ENCODE data around the gene CTDSPL2. TPM values are rescaled to one million over a fixed set of nuclear protein-coding genes. Genes with fewer than 3 reads are reported as not detected.

The CTDSPL2 gene
- total and polyA plus RNA-seq, 2 of the 4 experiments (the other 2 are of a cell fraction) = 17.3 to 47.3 TPM

DNA sequence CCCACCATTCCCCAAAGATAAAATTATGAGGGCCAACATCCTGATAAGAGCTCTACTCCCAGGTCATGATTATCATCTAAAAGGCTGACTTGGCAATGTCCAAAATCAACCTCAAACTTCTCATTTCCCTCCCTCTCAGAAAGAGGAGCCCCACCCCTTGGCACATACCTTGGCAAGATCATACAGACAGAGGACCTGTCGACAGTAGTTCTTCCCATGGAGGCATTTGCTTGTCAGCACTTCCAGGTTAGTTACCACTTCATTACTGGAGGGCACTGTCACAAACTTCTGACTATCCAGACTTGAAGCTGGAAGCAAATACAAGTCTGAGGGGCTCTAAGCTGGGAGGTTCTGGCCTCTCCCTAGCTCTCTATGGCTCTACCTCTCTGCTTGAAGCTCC, 147.3 kb downstream of the CTDSPL2 start:
- ATAC-seq (ENCODE audit: low read depth) = no peak
- H2AFZ ChIP-seq (replicated peaks; ENCODE audit: low read length, poor library complexity) = no peak overlapping the region
- H4K5ac ChIP-seq (ENCODE audit: low read depth, low read length) = no peak overlapping the region
- H3K36me3 ChIP-seq (ENCODE audit: control insufficient read depth, insufficient read depth, low read length) = peaks cover 22% of the 10 kb centered on the region
- no peak overlapping the region for H4K8ac ChIP-seq (ENCODE audit: low read depth in 2 of 2, low read length in 2 of 2)
- H2BK20ac ChIP-seq (ENCODE audit: low read depth, low read length) = no peak overlapping the region
- no peak overlapping the region for H3K18ac ChIP-seq (ENCODE audit: low read depth, low read length)
- H3K79me1 ChIP-seq (ENCODE audit: low read depth in 1 of 2, low read length in 2 of 2) = peaks cover 3 to 5% of the 10 kb centered on the region in 2 experiments; a peak in 2 of 4 replicates
- no peaks in the 10 kb centered on the region for H3K4me1 ChIP-seq (ENCODE audit: control insufficient read depth, insufficient read depth, low read length)
- in situ Hi-C loops (cut with MboI; ENCODE audit: low sequenced_read_pairs) (no loop called here), intact Hi-C loops (cut with micrococcal nuclease) (no loop called here), dilution Hi-C loops (cut with HindIII; ENCODE audit: low sequenced_read_pairs, unreplicated experiment) (no loop called here)
- H3K27me3 ChIP-seq (ENCODE audit: control insufficient read depth, insufficient read depth, low read length) = no peaks in the 10 kb centered on the region
- no peaks in the 10 kb centered on the region; the same call in 1 of the 2 replicates for H3K9me1 ChIP-seq (ENCODE audit: insufficient read depth, low read length)
- no peak for TF ChIP-seq CHD1 (IDR thresholded peaks at IDR 0.05; ENCODE audit: low read depth, low read length)
- no peak for TF ChIP-seq NFE2L2 (IDR thresholded peaks at IDR 0.05; ENCODE audit: low read depth, low read length)
- no peak for TF ChIP-seq CEBPB (IDR thresholded peaks at IDR 0.05; ENCODE audit: low read depth, low read length)
- TF ChIP-seq, protein P1, sequence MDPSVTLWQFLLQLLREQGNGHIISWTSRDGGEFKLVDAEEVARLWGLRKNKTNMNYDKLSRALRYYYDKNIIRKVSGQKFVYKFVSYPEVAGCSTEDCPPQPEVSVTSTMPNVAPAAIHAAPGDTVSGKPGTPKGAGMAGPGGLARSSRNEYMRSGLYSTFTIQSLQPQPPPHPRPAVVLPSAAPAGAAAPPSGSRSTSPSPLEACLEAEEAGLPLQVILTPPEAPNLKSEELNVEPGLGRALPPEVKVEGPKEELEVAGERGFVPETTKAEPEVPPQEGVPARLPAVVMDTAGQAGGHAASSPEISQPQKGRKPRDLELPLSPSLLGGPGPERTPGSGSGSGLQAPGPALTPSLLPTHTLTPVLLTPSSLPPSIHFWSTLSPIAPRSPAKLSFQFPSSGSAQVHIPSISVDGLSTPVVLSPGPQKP (IDR thresholded peaks at IDR 0.05; ENCODE audit: borderline replicate concordance, low read depth, low read length) = no peak
- BruUV-seq (replicated peaks) = no TSS peak
- no peak for DNase-seq
- H3K14ac ChIP-seq (replicated peaks; ENCODE audit: low read depth, low read length) = no peak overlapping the region
- H2BK5ac ChIP-seq (ENCODE audit: low read depth, low read length, poor library complexity, severe bottlenecking) = no peak overlapping the region
- H3K9ac ChIP-seq (ENCODE audit: low read depth, low read length) = no peak overlapping the region
- H3K23ac ChIP-seq (ENCODE audit: low read depth, low read length) = no peak overlapping the region
- H3K4ac ChIP-seq (ENCODE audit: low read depth, low read length) = no peak overlapping the region
- no peak overlapping the region for H3K56ac ChIP-seq (ENCODE audit: extremely low read depth, insufficient read depth, low read length)
- no peak overlapping the region for H2AK9ac ChIP-seq (replicated peaks; ENCODE audit: low read depth, low read length, poor library complexity)
- H3K27ac ChIP-seq (ENCODE audit: insufficient read depth, low read length) = no peak overlapping the region
- POLR2A ChIA-PET (ENCODE audit: unreplicated experiment) = no interaction called here
- H4K20me1 ChIP-seq (ENCODE audit: insufficient read depth, low read length) = no peaks in the 10 kb centered on the region
- H3K4me3 ChIP-seq (ENCODE audit: insufficient read depth, low read depth, low read length) = no peak overlapping the region
- no peaks in the 10 kb centered on the region for H3K9me3 ChIP-seq (ENCODE audit: control insufficient read depth, insufficient read depth, low read length)
- H2BK120ac ChIP-seq (ENCODE audit: low read depth, low read length) = no peak overlapping the region
- CTCF ChIA-PET = no interaction called here
- H2AK5ac ChIP-seq (ENCODE audit: low read depth, low read length) = no peak overlapping the region
- no peak overlapping the region for H3K4me2 ChIP-seq (ENCODE audit: low read depth, low read length)
- no CpG with 5 or more reads among the region's 1 CpG for WGBS, 2 experiments (ENCODE audit: extremely low coverage in 2 of 2, insufficient read length in 1 of 2)
- no peak overlapping the region for H4K91ac ChIP-seq (ENCODE audit: insufficient read depth, low read depth, low read length)
- H2BK15ac ChIP-seq (ENCODE audit: low read depth, low read length) = no peak overlapping the region

Other genes with a start within 250 kb of the CTDSPL2 start
- 5.4 and 5.6 TPM in 2 replicates for gene FRMD5, start 232.4 kb upstream of the CTDSPL2 start, total RNA-seq (2012; rRNA removed)
- 4.1 and 4.8 TPM in 2 replicates for gene FRMD5, start 232.4 kb upstream of the CTDSPL2 start, polyA plus RNA-seq (2012; rRNA removed)
- gene GOLM2, start 138.9 kb upstream of the CTDSPL2 start, total RNA-seq (2012; rRNA removed) = 75.6 and 108 TPM in 2 replicates
- gene GOLM2, start 138.9 kb upstream of the CTDSPL2 start, polyA plus RNA-seq (2012; rRNA removed) = 31.4 and 41.8 TPM in 2 replicates
- gene EIF3J, start 109.5 kb downstream of the CTDSPL2 start, total RNA-seq (2012; rRNA removed) = 51.6 and 57.2 TPM in 2 replicates
- gene EIF3J, start 109.5 kb downstream of the CTDSPL2 start, polyA plus RNA-seq (2012; rRNA removed) = 43.7 and 59.9 TPM in 2 replicates
- gene SPG11, start 236.0 kb downstream of the CTDSPL2 start, total RNA-seq (2012; rRNA removed) = 32.6 and 33.1 TPM in 2 replicates
- 27.6 and 30.8 TPM in 2 replicates for gene SPG11, start 236.0 kb downstream of the CTDSPL2 start, polyA plus RNA-seq (2012; rRNA removed)

All from IMR-90 (cell line).